Vagina (tissue), 2 donors: Measurements from ENCODE around the gene DMRT1. TPM values are rescaled to one million over a fixed set of nuclear protein-coding genes. Genes with fewer than 3 reads are reported as not detected.

Source experiments
- DNase-seq, 2 donors: peaks; one replicate each; pipeline ENCODE4 v3.0.0-alpha.2; 2017; ENCODE audit errors: extremely low spot score in 2 of 2
- H3K27ac ChIP-seq: fragments of 200-600 bp; sonication (generic); one replicate; pipeline ENCODE4 v1.5.1; 2019
- H3K27me3 ChIP-seq: fragments of 200-600 bp; sonication (generic); one replicate; pipeline ENCODE4 v1.5.1; 2019
- H3K36me3 ChIP-seq, 2 donors: fragments of 200-600 bp; sonication (generic); one replicate each; pipeline ENCODE4 v1.5.1; 2017 to 2019
- H3K4me1 ChIP-seq: fragments of 200-600 bp; sonication (generic); one replicate; pipeline ENCODE4 v1.5.1; 2019
- H3K4me3 ChIP-seq, 2 donors: fragments of 200-600 bp; sonication (generic); 1 replicate in 1 of 2; 2 replicates in 1 of 2; pipeline ENCODE4 v1.5.1; 2016 to 2019
- H3K9me3 ChIP-seq: fragments of 200-600 bp; sonication (generic); one replicate; pipeline ENCODE4 v1.5.1; 2019
- POLR2A ChIP-seq, 2 donors: fragments of 450-650 bp; IDR thresholded peaks; one replicate each; pipeline ENCODE4 v1.6.1; 2017; ENCODE audit warnings: antibody characterized with exemption in 2 of 2, mild to moderate bottlenecking in 2 of 2, moderate library complexity in 2 of 2
- POLR2AphosphoS5 ChIP-seq, 2 donors: sonication (generic); formaldehyde crosslinking; IDR thresholded peaks; one replicate each; pipeline ENCODE4 v1.9.0; 2017; ENCODE audit warnings: antibody characterized with exemption in 2 of 2, mild to moderate bottlenecking in 2 of 2, low read depth in 1 of 2; ENCODE audit not compliant: insufficient read depth in 1 of 2
- intact Hi-C: fragments of 100-400 bp; cut with DNase I; formaldehyde crosslinking; loops from one replicate; pipeline ENCODE4 v1.15.1; 2023
- total RNA-seq: library from RNA; depleted of rRNA; stranded (reverse); fragments of >200 nt; gene quantifications from one replicate; pipeline ENCODE4 v1.2.3, GENCODE V29; 2016
- TF ChIP-seq, protein P1 (sequence below), 3 experiments: fragments of 450-650 bp in 2 of 3; fragments of 200-600 bp in 1 of 3; sonication (generic) in 1 of 3; IDR thresholded peaks; one replicate each; pipeline ENCODE4 v1.5.1; 2017 to 2019; ENCODE audit warnings: antibody characterized with exemption in 3 of 3, mild to moderate bottlenecking in 2 of 3, moderate library complexity in 2 of 3

Gene DMRT1
- total RNA-seq, 1 donor from 2014 or later, result not detected

DNA sequence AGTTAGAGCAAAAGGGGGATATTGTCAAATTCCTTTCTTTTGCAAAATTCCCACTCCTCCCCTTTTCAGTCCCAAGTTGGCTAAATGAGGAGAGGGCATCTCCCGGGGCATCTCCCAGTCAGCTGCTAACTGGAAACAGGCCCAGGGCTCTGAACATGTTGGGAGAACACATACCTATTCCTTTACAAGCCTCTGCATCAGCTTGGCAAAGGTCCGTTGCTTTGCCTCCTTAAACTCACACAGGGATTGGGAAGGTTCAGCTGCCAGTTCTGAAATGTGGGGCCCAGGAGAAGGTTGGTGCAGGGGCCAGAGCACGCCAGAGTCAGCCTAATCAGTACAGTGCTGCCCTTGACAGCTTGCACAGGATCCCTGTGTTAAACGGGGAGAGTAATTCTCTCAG, 124.0 kb downstream of the DMRT1 start:
- Histone ChIP-seq H3K36me3 (no peaks in the 10 kb centered on the region), H3K27me3 (peaks cover 23% of the 10 kb centered on the region), H3K4me3 (no peak overlapping the region), H3K4me1 (peaks cover 9% of the 10 kb centered on the region), H3K27ac (no peak overlapping the region), H3K9me3 (no peaks in the 10 kb centered on the region)
- DNase-seq, result no peak
- intact Hi-C loops, result no loop called here
- TF ChIP-seq POLR2A (IDR thresholded peaks at IDR 0.05) (no peak), POLR2AphosphoS5 (IDR thresholded peaks at IDR 0.05; ENCODE audit: insufficient read depth in 1 of 2, low read depth in 1 of 2) (no peak)
- TF ChIP-seq, protein P1, sequence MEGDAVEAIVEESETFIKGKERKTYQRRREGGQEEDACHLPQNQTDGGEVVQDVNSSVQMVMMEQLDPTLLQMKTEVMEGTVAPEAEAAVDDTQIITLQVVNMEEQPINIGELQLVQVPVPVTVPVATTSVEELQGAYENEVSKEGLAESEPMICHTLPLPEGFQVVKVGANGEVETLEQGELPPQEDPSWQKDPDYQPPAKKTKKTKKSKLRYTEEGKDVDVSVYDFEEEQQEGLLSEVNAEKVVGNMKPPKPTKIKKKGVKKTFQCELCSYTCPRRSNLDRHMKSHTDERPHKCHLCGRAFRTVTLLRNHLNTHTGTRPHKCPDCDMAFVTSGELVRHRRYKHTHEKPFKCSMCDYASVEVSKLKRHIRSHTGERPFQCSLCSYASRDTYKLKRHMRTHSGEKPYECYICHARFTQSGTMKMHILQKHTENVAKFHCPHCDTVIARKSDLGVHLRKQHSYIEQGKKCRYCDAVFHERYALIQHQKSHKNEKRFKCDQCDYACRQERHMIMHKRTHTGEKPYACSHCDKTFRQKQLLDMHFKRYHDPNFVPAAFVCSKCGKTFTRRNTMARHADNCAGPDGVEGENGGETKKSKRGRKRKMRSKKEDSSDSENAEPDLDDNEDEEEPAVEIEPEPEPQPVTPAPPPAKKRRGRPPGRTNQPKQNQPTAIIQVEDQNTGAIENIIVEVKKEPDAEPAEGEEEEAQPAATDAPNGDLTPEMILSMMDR (IDR thresholded peaks at IDR 0.05), result no peak

DNA sequence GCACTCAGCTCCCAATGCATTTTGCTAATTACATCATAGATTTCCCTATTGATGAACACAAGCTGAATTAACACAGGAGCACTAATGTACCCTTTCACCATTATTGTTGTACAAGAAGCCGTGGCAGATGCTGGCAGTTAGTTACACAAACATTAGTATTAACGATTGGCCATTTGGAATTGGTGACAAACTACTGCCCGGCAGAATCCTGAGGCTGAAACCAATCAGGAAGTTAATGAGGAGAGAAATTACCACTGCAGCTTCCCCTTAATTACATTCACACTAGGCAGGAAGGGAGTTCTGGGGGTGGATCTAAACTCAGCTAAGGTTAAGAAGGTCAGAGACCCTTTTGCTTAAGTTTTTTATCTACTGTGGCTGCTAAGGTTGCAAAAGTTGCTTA, 125.4 kb downstream of the DMRT1 start:
- Histone ChIP-seq H3K9me3 (no peaks in the 10 kb centered on the region), H3K27me3 (peaks cover 32% of the 10 kb centered on the region), H3K36me3 (no peaks in the 10 kb centered on the region), H3K4me3 (no peak overlapping the region), H3K27ac (no peak overlapping the region), H3K4me1 (peaks cover 22% of the 10 kb centered on the region)
- no peak for DNase-seq
- no peak for TF ChIP-seq POLR2AphosphoS5 (IDR thresholded peaks at IDR 0.05; ENCODE audit: insufficient read depth in 1 of 2, low read depth in 1 of 2)
- no peak for TF ChIP-seq POLR2A (IDR thresholded peaks at IDR 0.05)
- TF ChIP-seq, protein P1 (IDR thresholded peaks at IDR 0.05), result no peak
- intact Hi-C loops, result no loop called here

DNA sequence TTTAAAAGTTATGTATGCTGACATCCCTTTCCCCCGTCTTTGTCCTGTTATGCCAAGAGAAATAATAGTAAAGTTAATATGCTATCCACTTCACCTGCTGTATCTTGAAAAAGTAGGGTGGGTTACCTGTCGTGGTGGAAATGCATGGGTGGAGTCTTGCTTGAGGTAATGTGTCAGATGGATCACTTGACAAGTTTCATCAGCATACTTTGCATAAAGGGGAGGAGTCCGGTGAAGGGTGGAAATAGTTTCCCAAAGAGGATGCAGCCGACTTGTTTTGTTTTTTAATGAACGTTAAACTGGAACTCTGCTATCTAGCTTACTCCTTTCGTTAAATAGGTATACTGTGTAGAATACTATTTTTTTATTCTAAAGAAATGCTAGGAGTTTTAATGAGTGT, 125.9 kb downstream of the DMRT1 start:
- intact Hi-C loops, result no loop called here
- DNase-seq, result no peak
- Histone ChIP-seq H3K9me3 (no peaks in the 10 kb centered on the region), H3K27me3 (peaks cover 32% of the 10 kb centered on the region), H3K4me1 (peaks cover 28% of the 10 kb centered on the region), H3K27ac (no peak overlapping the region), H3K4me3 (no peak overlapping the region), H3K36me3 (no peaks in the 10 kb centered on the region)
- TF ChIP-seq POLR2A (IDR thresholded peaks at IDR 0.05) (no peak), POLR2AphosphoS5 (IDR thresholded peaks at IDR 0.05; ENCODE audit: insufficient read depth in 1 of 2, low read depth in 1 of 2) (no peak)
- TF ChIP-seq, protein P1 (IDR thresholded peaks at IDR 0.05), result no peak

DNA sequence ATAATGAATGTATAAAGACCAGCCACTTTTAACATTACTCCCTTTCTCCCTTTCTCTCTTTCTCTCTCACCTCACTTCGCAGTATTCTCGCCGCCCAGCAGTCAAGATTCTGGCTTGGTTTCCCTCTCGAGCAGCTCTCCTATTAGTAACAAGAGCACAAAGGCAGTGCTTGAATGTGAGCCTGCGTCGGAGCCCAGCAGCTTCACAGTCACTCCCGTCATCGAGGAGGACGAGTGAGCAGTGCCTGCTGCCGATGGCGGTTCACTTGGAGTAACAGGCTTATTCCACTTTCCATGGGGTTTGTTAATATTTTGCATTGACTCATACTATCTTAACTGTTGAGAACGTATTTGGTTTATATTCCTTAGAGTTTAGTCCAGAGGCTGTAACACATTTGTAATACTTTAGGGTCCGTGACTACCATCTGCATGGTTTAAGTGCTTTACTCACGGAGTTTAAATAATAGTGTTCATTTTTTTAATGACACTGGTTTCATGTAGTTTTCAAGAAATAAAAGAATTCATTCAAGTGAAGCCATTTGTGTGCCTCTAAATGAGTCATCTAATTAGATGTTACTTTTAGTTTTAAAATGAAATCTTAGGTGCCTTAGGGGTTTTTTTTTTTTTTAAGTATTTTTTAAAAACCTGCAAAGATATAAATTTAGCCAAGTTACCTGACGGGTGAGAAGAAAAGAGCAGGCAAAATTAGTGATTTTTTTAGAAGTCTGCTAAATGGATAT, 126.6 kb downstream of the DMRT1 start:
- H3K4me3 ChIP-seq, result no peak overlapping the region
- no peaks in the 10 kb centered on the region for H3K36me3 ChIP-seq
- TF ChIP-seq POLR2AphosphoS5 (IDR thresholded peaks at IDR 0.05; ENCODE audit: insufficient read depth in 1 of 2, low read depth in 1 of 2) (no peak), POLR2A (IDR thresholded peaks at IDR 0.05) (no peak)
- TF ChIP-seq, protein P1 (IDR thresholded peaks at IDR 0.05), result no peak
- H3K27me3 ChIP-seq, result peaks cover 36% of the 10 kb centered on the region
- H3K9me3 ChIP-seq, result no peaks in the 10 kb centered on the region
- H3K4me1 ChIP-seq, result peaks cover 34% of the 10 kb centered on the region
- intact Hi-C loops, result no loop called here
- no peak for DNase-seq
- H3K27ac ChIP-seq, result no peak overlapping the region
